Measurements from ENCODE around the gene UBAC1.
A peak's percentile ranks its signal among the peaks of the same experiment; 100 is the strongest.
"Not testable (repeated sequence)": the region's sequence is repeated elsewhere in the genome, so short reads cannot be mapped to it uniquely, and the experiment has no call there.

UBAC1 gene

GRCh38 chr9:135960411-135961276 is 529 bp downstream of the UBAC1 start:
- peak in 7 of 58 donors; percentile 16 to 66 (median 50) for DNase-seq

GRCh38 chr9:135959814-135960213 is 1.4 kb downstream of the UBAC1 start:
- no peak for DNase-seq

DNA sequence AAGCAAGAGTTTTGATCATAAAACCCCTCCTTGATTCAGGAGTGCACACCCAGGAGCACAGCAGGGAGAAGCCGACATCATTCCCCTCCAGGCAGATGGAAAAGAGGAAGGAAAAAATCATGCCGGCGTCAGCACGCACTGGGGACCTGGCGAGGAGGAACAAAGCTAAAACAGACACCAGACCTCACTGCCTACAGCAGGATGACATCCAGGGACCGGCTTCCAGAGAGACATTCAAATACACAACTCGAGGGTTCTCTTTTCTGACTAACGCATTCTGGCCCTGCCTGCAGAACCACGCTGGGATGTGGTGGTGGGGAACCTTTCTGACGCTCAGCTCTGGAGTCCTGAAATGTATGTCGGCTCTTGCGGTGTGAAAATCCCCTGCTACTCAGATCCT is 2.7 kb downstream of the UBAC1 start:
- DNase-seq = peak in 3 of 58 donors; percentile 6 to 47 (median 17)

GRCh38 chr9:135957431-135957830 is 3.7 kb downstream of the UBAC1 start:
- no peak for DNase-seq

DNA sequence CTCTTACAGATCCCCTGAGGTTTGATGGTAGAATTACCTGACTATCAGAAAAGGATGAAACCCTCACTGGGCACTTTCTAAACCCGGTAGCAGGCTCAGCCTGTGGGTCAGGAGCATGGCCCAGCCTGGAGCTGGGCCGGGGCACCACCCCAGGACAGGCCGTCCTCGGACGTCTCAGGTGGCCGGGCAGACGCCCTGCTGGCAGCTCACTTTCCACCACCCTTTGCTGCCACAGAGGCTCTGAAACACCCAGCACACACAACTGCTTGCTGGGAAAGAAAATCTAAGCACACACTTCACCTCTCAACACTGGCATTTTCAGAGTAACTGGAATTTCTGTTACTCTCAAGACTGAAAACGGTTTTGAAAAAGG is 4.4 kb downstream of the UBAC1 start:
- no peak for DNase-seq

DNA sequence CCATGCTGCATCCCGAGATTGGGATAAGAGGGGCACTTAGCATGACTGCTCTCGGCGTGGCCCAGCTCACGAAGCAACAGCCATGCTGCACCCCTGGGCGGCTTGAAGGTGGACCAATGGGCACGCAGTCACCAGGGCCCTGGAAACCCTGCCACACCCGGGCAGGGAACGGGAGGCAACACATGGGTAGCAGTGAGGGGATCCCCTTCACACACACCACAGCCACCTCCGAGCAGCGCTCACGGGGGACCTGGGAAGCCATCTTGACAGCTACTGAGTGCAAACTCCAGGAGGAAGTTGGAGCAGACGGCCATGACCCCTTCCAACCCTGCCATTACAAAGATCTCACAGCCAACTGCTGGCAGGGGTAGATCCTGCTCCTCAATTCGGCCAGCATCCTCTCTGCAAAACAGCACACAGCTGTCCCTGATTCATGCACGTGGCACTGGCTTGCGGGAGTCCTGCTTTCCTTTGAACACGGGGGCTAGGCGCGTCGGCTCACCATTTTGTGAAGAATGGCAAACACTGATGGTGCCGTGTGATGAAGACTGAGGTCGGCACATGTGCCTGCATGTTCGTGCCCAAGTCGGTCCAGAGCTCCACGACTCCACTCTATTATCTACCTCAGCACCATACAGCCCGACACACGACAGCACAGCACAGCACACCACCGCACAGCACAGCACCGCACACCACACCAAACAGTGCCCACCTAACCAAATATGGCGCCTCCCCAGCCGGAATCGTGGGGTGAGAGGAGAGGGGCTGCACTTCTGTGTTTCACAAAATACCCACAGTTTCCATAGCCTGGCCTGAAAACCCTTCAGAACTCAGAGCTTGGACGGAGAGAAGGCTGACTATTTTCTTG is 5.0 kb downstream of the UBAC1 start:
- no peak for DNase-seq

DNA sequence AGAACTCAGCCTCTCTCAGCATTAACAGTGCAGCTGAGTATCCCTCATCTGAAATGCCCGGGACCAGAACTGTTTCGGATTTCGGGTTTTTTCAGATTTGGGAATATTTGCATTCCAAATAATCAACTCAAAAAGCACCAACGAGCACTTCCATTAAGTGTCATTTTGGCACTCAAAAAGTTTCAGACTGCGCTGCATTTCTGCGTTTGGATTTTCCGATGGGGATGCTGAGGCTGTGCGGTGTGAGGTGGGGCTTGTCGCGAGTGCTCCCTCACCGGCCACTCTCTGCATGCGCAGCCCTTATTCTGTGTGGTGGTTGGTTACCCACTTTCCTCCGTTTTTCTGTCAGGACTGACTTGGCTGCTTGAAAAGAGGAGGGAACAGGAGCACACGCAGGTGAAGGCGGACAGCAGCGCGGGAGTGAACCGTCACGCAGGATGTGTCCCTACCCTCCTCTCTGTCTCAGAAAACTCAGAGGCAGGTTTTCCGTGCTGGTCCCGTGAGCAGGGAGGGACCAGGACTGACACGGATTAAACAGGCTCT is 8.4 kb downstream of the UBAC1 start:
- DNase-seq = no peak

GRCh38 chr9:135951889-135952663 is 9.1 kb downstream of the UBAC1 start:
- DNase-seq = no peak

- DNase-seq = not testable (repeated sequence)
These were observed 9.9 kb downstream of the UBAC1 start for GRCh38 chr9:135951310-135951709.

DNA sequence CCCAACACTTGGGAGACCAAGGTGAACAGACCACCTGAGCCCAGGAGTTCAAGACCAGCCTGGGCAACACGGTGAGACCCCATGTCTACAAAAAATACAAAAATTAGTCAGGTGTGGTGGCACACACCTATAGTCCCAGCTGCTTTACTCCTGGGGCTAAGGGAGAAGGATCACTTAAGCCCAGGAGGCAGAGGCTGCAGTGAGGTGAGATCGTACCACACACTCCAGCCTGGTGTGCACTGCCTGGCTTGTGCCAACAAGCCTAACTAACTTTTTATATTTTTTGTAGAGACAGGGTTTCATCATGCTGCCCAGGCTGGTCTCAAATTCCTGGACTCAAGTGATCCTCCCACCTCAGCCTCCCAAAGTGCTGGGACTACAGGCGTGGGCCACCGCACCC is 10.3 kb downstream of the UBAC1 start:
- not testable (repeated sequence) for DNase-seq

- DNase-seq = no peak
These were observed 11.0 kb downstream of the UBAC1 start for GRCh38 chr9:135950135-135950682.

GRCh38 chr9:135949501-135950134 is 11.6 kb downstream of the UBAC1 start:
- no peak for DNase-seq

- DNase-seq = no peak
These were observed 12.2 kb downstream of the UBAC1 start for GRCh38 chr9:135948968-135949367.

GRCh38 chr9:135948446-135948845 is 12.7 kb downstream of the UBAC1 start:
- no peak for DNase-seq

DNA sequence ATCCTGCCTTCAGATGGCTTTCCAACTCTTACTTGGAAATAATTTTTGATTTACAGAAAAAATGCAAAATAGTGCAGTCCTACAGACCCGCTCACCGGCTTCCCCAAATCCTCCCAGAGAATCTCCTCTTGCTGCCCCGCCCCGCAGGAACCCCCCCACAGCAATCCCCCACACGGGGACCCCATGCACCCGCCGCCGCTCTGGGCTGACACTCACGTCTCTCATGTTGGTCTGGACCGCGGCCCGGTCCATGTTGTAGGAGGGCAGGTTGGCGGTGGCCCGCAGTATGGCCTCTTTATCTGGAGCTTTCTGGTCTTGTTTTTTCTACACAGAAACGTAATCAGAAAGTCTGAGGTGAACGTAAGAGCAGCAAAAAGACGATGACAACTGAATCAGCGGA is 13.6 kb downstream of the UBAC1 start:
- no peak for DNase-seq

DNA sequence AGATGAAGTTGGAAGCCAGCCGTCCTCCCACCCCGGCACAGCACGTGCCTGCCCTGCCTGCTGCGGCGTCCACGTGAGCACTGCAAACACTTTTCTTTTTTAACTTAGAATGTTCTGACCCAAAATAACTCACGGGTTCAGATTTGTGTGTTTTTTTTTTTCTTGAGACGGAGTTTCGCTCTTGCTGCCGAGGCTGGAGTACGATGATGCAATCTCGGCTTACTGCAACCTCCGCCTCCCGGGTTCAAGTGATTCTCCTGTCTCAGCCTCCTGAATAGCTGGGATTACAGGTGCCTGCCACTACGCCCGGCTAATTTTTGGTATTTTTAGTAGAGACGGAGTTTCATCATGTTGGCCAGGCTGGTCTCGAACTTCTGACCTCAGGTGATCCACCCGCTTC is 14.1 kb downstream of the UBAC1 start:
- DNase-seq = not testable (repeated sequence)

GRCh38 chr9:135946392-135946994 is 14.7 kb downstream of the UBAC1 start:
- DNase-seq = no peak

GRCh38 chr9:135945969-135946368 is 15.2 kb downstream of the UBAC1 start:
- DNase-seq = no peak

DNA sequence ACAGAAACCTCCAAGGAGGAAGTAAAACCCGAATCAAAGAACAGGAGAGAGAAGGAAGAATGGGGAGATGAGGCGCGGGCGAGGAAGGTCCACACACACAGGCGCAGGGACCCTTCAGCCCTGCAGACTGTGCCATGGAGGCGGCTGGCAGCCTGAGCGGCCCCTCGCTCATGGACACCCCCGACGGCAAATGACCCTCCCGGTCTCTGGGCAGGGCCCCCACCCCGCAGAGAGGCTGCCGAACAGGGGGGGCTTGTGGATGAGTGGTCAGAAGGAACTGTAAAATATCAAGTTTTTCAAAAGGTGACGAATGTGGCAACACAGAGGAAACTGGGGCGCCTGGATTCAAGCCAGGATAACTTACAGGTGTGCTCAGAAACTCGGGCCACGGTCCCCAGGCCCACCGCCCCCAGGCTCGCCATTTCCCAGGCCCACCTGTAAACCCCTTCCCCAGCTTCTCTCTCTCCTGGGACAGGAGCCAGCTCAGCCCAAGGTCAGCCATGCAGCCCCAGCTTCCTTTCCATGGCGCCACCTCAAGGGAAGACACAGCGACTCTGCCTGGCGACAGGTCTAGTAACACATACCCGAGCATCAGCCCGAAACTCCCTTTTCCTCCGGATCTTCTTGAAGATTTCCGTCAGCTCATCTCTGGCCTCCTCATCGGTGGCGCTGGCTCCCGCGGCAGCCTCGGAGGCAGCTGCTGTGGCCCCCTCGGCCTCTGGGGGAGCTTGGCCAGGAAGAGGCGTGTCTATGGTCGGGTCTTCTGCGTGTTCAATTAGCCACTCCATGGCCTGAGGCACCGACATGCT is 16.5 kb downstream of the UBAC1 start:
- DNase-seq = no peak

Data from anterior cingulate cortex (tissue), 58 donors.